Lower lobe of right lung (tissue), 2 donors: Measurements from ENCODE around the gene ASIC2. TPM values are rescaled to one million over a fixed set of nuclear protein-coding genes. Genes with fewer than 3 reads are reported as not detected.

Experiments
- ATAC-seq, 2 donors: fragments of 200-7000 bp; cut with Tn5 transposase; one replicate each; pipeline ENCODE4 v1.9.1; 2020 to 2022; ENCODE audit warnings: mild to moderate bottlenecking in 2 of 2, moderate library complexity in 2 of 2
- DNase-seq: peaks from one replicate; pipeline ENCODE4 v3.0.0-alpha.2; 2020
- H3K27ac ChIP-seq: fragments of 200-600 bp; one replicate; pipeline ENCODE4 v1.8.0; 2022
- H3K27me3 ChIP-seq: fragments of 200-600 bp; one replicate; pipeline ENCODE4 v1.8.0; 2022; ENCODE audit warnings: low read depth
- H3K36me3 ChIP-seq: fragments of 200-600 bp; one replicate; pipeline ENCODE4 v1.8.0; 2022; ENCODE audit warnings: mild to moderate bottlenecking
- H3K4me1 ChIP-seq: fragments of 200-600 bp; one replicate; pipeline ENCODE4 v1.8.0; 2022
- H3K4me3 ChIP-seq: fragments of 200-600 bp; one replicate; pipeline ENCODE4 v1.8.0; 2022; ENCODE audit warnings: mild to moderate bottlenecking
- H3K9me3 ChIP-seq: fragments of 200-600 bp; one replicate; pipeline ENCODE4 v1.8.0; 2022
- CTCF ChIP-seq: fragments of 200-600 bp; IDR thresholded peaks from one replicate; pipeline ENCODE4 v1.8.0; 2022; ENCODE audit warnings: antibody characterized with exemption, mild to moderate bottlenecking
- intact Hi-C: fragments of 100-400 bp; cut with DNase I; formaldehyde crosslinking; loops from one replicate; pipeline ENCODE4 v1.11.0; 2022
- total RNA-seq: library from RNA; stranded (reverse); fragmentation: NEBNext Ultra II Directional; extraction: Animal tissue kit (Norgen Biotek cat#: 25700); gene quantifications from one replicate; pipeline ENCODE4 v1.2.1, GENCODE V29; 2021
- donor health status: DM: no; HTN: yes; CAD: no; lungs with severe emphysema.

Gene ASIC2
- total RNA-seq, 1 donor from 2014 or later, result not detected

- no peaks in the 10 kb centered on the region for H3K36me3 ChIP-seq
- intact Hi-C loops, result no loop called here
- H3K9me3 ChIP-seq, result no peaks in the 10 kb centered on the region
- DNase-seq (no peak), ATAC-seq (no peak)
- H3K4me3 ChIP-seq, result no peak overlapping the region
- no peak overlapping the region for H3K27ac ChIP-seq
- no peaks in the 10 kb centered on the region for H3K4me1 ChIP-seq
- TF ChIP-seq CTCF, result no peak
- H3K27me3 ChIP-seq, result peaks cover 9% of the 10 kb centered on the region
Observed at GRCh38 chr17:33131620-33132019, 161.5 kb downstream of the ASIC2 start.

DNA sequence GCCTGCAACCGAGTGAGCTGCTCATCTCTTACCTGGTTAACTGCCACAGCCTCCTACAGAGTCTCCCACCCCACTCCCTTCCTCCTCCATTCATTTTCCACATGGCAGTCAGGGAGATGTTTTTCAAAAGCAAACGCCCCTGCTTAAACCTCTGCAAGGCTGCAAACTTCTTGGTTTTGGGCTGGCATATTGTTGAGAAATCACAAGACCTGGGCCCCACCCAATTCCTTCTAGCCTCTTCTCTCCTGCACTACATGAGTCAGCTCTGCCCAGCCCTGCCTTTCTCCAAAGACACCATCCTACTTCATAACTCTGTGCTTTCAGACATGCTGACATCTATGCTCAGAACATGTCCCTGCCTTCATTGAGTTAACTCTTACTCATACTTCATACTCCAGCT lies 165.4 kb downstream of the ASIC2 start:
- no peaks in the 10 kb centered on the region for H3K36me3 ChIP-seq
- H3K27me3 ChIP-seq, result peaks cover 9% of the 10 kb centered on the region
- no peaks in the 10 kb centered on the region for H3K9me3 ChIP-seq
- intact Hi-C loops, result no loop called here
- ATAC-seq (no peak), DNase-seq (no peak)
- no peaks in the 10 kb centered on the region for H3K4me1 ChIP-seq
- no peak overlapping the region for H3K4me3 ChIP-seq
- H3K27ac ChIP-seq, result no peak overlapping the region
- no peak for TF ChIP-seq CTCF

GRCh38 chr17:33126086-33126485 lies 167.0 kb downstream of the ASIC2 start:
- ATAC-seq (no peak), DNase-seq (no peak)
- Histone ChIP-seq H3K9me3 (no peaks in the 10 kb centered on the region), H3K4me1 (no peaks in the 10 kb centered on the region), H3K27me3 (peaks cover 3% of the 10 kb centered on the region), H3K36me3 (no peaks in the 10 kb centered on the region), H3K4me3 (no peak overlapping the region), H3K27ac (no peak overlapping the region)
- intact Hi-C loops, result no loop called here
- no peak for TF ChIP-seq CTCF

DNA sequence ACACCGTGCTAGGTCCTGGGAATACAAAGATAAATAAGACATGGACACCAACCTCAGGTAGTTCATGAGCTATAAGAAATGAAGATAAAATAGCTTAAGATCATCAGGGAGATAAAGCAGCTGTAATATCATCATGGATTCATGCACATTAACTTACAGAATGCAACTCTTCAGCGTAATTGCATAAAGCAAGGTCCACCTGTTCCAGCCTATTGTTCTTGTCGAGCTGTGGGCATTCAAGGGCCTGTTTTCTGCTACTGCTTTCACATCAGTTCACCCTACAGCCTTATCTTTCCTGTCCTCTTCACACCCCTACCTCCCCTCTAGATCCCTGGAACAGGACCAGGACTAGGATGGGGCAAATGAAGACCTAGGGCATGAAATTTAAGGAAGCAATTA lies 167.5 kb downstream of the ASIC2 start:
- Histone ChIP-seq H3K27me3 (no peaks in the 10 kb centered on the region), H3K4me1 (no peaks in the 10 kb centered on the region), H3K27ac (no peak overlapping the region), H3K4me3 (no peak overlapping the region), H3K36me3 (no peaks in the 10 kb centered on the region), H3K9me3 (no peaks in the 10 kb centered on the region)
- no peak for ATAC-seq
- TF ChIP-seq CTCF, result no peak
- no peak for DNase-seq
- intact Hi-C loops, result no loop called here

DNA sequence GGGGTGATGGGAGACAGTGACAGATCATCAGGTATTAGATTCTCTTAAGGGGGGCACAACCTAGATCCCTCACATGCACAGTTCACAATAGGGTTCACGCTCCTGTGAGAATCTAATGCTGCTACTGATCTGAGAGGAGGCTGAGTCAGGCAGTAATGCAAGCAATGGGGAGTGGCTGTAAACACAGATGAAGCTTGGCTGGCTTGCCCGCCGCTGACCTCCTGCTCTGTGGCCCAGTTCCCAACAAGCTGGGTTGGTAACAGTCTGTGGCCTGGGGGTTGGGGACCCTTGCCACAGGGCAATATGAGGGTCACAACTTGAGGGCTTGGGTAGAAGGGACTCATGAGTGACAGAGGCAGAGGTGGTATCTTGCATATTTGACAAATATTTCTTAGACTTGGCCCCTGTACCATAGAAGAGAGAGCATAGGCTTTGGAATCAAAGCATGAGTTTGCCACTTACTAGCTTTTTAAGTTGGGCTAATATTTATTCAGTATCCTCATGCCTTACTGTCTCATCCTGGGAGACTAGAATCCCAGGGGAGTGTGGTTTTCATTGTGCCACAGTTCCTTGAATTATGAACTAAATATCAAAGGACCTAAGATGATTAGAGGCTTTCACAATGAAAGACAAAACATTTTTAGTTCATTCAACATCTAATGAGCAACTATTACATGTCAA lies 168.1 kb downstream of the ASIC2 start:
- no peak for ATAC-seq
- Histone ChIP-seq H3K27ac (no peak overlapping the region), H3K9me3 (no peaks in the 10 kb centered on the region), H3K36me3 (no peaks in the 10 kb centered on the region), H3K4me1 (no peaks in the 10 kb centered on the region), H3K27me3 (no peaks in the 10 kb centered on the region), H3K4me3 (no peak overlapping the region)
- intact Hi-C loops, result no loop called here
- no peak for DNase-seq
- TF ChIP-seq CTCF, result no peak
